HG02981 (cell line): ENCODE measurements around the gene CACNA1B.

ENCODE experiments used
- ATAC-seq: cut with Tn5 transposase; IDR thresholded peaks from one replicate; pipeline ENCODE4 v1.9.1; 2021; ENCODE audit warnings: mild to moderate bottlenecking, moderate library complexity; ENCODE audit not compliant: unreplicated experiment

Gene CACNA1B

GRCh38 chr9:137978262-137978714, 100.7 kb downstream of the CACNA1B start:
- ATAC-seq, result no peak

DNA sequence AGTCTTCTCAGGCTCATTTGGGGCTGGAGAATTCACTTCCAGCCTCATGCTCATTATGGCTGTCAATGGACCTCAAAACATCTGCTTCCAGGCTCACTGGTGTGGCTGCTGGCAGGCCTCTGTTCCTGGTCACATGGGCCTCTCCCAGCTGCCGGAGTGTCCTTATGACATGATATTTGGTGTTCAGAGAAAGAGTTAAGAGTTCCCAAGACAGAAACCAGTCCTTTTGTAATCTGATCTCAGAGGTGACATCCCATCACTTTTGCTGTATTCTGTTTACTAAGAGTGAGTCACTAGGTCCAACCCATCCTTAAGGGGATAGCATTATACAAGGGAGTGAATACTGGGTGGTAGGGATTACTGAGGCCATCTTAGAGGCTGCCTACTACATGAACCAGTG, 104.6 kb downstream of the CACNA1B start:
- ATAC-seq, result no peak

- ATAC-seq, result no peak
Measured at GRCh38 chr9:137984005-137984404, 106.4 kb downstream of the CACNA1B start.

DNA sequence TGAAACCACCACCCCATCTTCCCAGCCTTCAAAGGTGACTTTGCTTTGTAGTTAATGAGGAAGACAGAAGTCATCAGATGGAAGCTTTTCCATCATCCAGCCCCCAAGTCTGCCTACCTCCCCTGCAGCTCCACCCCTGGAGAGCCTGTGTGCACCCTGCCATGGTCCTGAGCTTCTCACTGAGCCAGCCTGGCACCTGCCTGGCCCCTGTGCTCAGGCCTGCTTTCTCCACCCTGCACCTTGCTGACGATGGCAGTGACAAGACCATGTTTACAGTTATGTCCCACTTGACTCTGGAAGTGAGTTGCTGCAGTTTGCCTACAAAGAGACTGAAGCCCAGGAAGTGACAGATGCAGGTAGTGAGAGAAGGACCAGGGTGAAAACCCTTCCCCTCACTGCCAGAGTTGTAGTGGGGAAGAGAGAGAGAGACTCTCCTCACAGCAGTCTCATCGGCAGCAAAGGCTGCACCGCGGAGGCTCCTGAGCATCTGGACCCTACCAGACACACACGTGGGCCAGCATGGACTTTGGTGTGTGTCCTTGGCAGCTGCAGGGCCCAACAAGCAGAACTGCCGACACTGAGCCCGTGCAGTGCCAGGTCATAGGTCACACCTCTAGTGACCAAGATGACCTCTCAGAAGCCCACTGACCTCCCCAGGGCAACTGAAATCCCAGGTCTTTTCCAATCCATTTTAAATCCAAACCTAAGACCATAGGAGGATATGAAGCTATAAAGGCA, 107.1 kb downstream of the CACNA1B start:
- ATAC-seq, result no peak

GRCh38 chr9:137985637-137986071, 108.1 kb downstream of the CACNA1B start:
- ATAC-seq, result no peak

GRCh38 chr9:137986268-137987099, 108.9 kb downstream of the CACNA1B start:
- no peak for ATAC-seq

DNA sequence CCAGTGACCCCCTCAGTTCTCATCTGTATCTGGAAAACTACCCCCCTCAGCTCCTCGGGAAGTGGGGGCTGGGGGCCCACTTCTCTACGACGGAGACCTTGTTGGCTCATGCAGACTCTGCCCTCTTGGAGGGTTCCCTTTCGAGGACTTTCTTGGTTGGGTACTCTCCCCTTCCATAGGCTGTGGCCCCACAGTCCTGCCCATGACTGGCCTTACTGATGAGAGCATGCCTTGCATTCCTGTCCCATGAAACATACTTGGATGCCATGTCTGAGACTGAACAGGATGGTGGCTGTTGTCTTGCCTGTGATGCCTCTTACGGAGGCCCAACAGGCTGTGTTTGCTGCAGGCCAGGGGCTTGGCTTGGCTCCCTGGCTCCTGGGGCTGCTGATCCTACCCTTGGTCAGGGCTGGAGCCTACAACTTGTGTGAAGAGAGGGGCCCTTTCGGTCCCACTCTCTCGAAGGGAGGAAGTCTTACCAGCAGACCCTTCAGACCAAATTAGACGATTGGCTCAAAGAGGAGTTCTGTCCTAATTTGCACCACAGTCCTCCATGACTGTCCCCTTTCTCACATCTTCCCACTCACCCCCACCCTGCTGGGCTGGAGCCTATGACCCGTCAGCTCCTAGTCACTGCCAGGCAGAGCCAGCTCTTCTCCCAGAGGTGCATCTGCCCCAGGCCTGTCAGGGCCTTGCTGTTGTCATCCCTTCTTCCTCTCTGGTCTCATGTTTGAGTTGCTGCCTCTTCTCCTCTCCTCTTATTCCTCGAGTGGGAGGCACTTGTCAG, 109.9 kb downstream of the CACNA1B start:
- no peak for ATAC-seq

DNA sequence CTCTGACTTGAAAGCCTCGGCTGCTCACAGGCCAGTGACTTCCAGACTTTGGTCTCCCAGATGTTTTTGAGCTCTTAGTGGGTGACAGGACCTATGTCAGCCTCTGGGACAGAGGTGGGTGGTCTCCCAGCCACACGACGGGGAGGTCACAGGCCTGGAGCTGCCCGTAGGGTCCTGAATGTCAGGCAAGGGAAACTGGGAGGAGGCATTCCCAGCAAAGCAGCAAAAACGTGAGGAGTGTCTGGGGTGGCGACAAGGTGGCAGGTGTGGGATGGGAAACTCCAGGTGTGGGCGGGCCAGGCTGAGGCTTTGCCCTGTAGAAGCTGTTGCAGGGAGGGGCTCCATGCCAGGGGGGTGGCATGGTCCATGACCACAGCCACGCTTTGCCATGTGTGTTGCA, 110.5 kb downstream of the CACNA1B start:
- no peak for ATAC-seq

- no peak for ATAC-seq
Measured at GRCh38 chr9:137988701-137989100, 111.1 kb downstream of the CACNA1B start.

GRCh38 chr9:137989156-137989555, 111.6 kb downstream of the CACNA1B start:
- no peak for ATAC-seq

DNA sequence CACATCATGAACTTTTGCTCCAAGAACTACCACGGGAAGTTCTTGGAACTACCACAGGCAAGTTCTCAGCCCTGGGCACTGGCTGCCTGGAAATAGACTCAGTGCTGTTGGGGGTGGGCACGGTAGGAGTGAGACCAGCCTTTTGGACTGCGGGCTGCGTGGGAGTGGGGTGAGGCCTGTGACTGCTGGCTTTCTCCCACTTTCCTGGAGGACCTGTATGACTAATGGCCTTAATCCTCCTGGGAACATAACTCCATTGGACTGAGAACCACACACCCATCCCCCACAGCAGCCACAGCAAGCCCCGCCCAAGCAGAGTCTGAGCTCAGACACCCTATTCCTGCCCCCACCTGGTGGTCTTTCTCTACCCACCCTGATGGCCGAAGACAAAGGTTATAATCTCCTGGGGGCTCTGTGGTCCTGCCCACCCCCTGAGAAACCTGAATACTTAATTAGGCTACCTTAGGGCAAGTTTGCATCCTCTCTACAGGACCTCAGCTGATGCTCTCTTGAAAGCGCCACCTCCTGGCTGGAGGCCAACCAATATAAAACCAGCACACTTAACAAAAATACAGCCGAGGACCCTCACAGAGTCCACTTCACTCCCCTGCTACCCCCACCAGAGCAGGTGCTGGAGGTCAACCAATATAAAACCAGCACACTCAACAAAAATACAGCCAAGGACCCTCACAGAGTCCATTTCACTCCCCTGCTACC, 112.6 kb downstream of the CACNA1B start:
- ATAC-seq, result no peak

DNA sequence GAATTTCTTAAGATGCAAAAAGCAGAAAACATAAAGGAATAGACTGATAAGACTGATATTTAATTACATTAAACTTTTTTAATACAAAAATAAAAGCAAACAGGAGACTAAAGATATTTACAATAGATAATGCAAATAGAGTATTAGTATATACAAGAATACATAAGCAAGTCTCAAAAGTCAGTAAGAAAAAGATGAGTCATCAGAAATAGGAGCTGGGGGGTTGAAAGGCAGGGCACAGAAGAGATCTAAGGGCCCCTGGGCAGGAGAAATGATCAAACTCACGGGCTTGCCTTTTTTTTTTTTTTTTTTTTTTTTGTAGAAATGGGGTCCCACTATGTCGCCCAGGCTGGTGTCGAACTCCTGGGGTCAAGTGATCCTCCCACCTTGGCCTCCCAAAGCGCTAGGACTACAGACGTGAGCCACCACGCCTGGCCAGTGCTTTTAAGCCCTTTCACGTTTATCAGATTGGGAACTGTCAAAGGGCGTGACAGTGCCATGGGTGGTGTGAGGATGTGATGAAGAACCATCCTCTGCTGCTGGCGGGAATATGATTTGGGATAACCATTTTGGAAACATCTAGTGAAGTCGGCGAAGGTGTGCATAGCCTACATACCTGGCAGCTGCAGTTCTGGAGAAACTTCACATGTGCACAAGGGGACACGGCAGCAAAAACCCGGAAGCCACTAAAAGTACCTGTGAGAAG, 126.1 kb downstream of the CACNA1B start:
- no peak for ATAC-seq

- no peak for ATAC-seq
Measured at GRCh38 chr9:138006576-138007233, 129.1 kb downstream of the CACNA1B start.

DNA sequence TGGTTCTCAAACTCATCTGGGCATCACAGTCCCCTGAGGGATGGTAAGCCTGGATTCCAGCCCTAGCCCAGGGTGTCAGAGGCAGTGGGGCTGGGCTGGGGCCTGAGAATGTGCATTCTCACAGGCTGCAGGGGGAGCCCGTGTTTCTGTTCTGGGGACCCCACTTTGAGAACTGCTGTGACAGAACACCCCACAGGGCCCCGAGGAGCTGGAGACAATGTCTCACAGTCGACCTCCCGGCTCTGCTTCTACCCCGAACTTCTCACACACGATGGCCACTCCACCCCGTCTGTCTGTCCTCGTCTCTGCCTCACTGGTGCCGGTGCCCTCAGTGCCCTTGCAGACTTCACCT, 130.0 kb downstream of the CACNA1B start:
- ATAC-seq, result no peak

GRCh38 chr9:138007918-138008841, 130.6 kb downstream of the CACNA1B start:
- no peak for ATAC-seq

GRCh38 chr9:138009016-138009802, 131.6 kb downstream of the CACNA1B start:
- no peak for ATAC-seq

DNA sequence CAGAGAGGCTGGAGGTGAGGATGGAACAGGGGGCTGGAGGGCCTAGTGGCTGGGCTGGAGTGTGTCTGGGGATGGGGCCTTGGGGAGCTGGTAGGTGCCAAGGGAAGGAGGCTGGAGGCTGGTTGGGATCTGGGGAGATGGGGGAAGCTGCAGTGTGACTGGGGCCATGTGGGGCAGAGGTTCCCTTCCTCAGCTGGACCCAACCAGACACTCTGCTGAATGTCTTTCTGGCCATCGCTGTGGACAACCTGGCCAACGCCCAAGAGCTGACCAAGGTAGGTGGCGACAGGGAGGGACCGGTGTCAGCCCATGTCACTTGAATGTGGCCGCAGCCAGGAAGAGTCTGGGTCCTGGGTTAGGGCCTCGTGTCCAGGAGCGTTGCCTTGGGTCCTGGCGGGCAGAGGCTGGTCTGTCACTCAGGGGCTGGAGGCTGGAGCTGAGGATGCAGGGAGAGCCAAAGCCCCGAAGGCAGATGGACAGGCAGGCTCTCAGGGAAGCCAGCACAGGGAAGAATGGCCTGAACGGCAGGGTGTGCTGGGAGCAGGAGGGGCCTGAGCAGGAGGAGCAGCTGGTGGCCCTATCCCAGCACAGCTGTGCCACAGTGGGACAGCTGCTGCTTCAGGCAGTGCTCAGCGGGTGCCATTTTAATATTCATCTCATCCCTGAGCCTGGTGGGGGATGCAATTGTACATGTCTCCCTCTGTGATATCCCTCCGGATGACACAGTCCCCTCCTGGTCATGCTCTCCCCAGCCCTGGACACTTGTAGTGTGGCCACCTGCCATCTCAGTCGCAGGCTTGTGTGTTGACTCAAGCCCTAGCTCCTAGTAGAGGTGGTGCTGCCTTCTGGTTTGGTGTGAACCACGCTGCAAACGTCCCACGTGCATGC, 132.5 kb downstream of the CACNA1B start:
- ATAC-seq, result no peak
